Measurements from ENCODE around the gene THAP8. TPM values are rescaled to one million over a fixed set of nuclear protein-coding genes. Genes with fewer than 3 reads are reported as not detected.

Gene THAP8
- polyA plus RNA-seq, 1 donor (not counting 4 experiments of a cell fraction or from before 2014, with no cell fraction given): 1.8 TPM

- dilution Hi-C loops (cut with MboI; ENCODE audit: extremely low pct_ligation_motif_present, low sequenced_read_pairs): no loop called here
- Histone ChIP-seq H3K79me2 (ENCODE audit: control insufficient read depth, insufficient read depth, low read length) (no peaks in the 10 kb centered on the region), H3K9ac (ENCODE audit: control insufficient read depth, extremely low read depth, insufficient read depth, low read length) (no peak overlapping the region), H3K36me3 (ENCODE audit: control insufficient read depth in 2 of 2, extremely low read depth in 1 of 2, insufficient read depth in 2 of 2, low read length in 2 of 2) (peaks cover 3 to 4% of the 10 kb centered on the region in 2 experiments), H4K20me1 (ENCODE audit: control insufficient read depth, extremely low read depth, insufficient read depth, low read length) (no peaks in the 10 kb centered on the region), H2AFZ (ENCODE audit: control insufficient read depth, low read length) (no peak overlapping the region), H3K27ac (ENCODE audit: control insufficient read depth, insufficient read depth, low read length) (no peak overlapping the region), H3K9me3 (ENCODE audit: control insufficient read depth, low read depth, low read length) (no peaks in the 10 kb centered on the region), H3K4me3 (ENCODE audit: control insufficient read depth in 2 of 3, extremely low read depth in 1 of 3, insufficient read depth in 2 of 3, low read depth in 1 of 3, low read length in 3 of 3) (no peak overlapping the region), H3K4me2 (ENCODE audit: control insufficient read depth, extremely low read depth, insufficient read depth, low read depth, low read length) (no peak overlapping the region), H3K4me1 (ENCODE audit: control insufficient read depth, extremely low read depth, insufficient read depth, low read length) (no peaks in the 10 kb centered on the region), H3K9me1 (ENCODE audit: control insufficient read depth, extremely low read depth, insufficient read depth, low read length) (no peaks in the 10 kb centered on the region), H3K27me3 (ENCODE audit: control insufficient read depth, extremely low read depth, insufficient read depth, low read length) (no peaks in the 10 kb centered on the region)
- DNase-seq (ENCODE audit: low read depth, low spot score): no peak
- TF ChIP-seq CTCF (optimal IDR thresholded peaks at IDR 0.05 in 1 of 3, IDR thresholded peaks at IDR 0.05 in 1 of 3, conservative IDR thresholded peaks at IDR 0.05 in 1 of 3; ENCODE audit: extremely low read depth in 1 of 3, insufficient read depth in 2 of 3, low read length in 3 of 3) (no peak), EZH2 (IDR thresholded peaks at IDR 0.05; ENCODE audit: low read length) (no peak)
- FAIRE-seq: no peak
Observed at GRCh38 chr19:36092566-36092965, 38.5 kb upstream of the THAP8 start.

- no peak overlapping the region for H3K27ac ChIP-seq (ENCODE audit: control insufficient read depth, insufficient read depth, low read length)
- no peak for FAIRE-seq
Observed at GRCh38 chr19:36090910-36091695, 37.0 kb upstream of the THAP8 start.

More at GRCh38 chr19:36090910-36091695, 37.0 kb upstream of the THAP8 start:
- DNase-seq (ENCODE audit: low read depth, low spot score): no peak
- Histone ChIP-seq H3K4me3 (ENCODE audit: control insufficient read depth in 2 of 3, extremely low read depth in 1 of 3, insufficient read depth in 2 of 3, low read depth in 1 of 3, low read length in 3 of 3) (no peak overlapping the region), H3K9me1 (ENCODE audit: control insufficient read depth, extremely low read depth, insufficient read depth, low read length) (no peaks in the 10 kb centered on the region), H3K36me3 (ENCODE audit: control insufficient read depth in 2 of 2, extremely low read depth in 1 of 2, insufficient read depth in 2 of 2, low read length in 2 of 2) (peaks cover 4 to 9% of the 10 kb centered on the region in 2 experiments), H3K4me1 (ENCODE audit: control insufficient read depth, extremely low read depth, insufficient read depth, low read length) (no peaks in the 10 kb centered on the region), H2AFZ (ENCODE audit: control insufficient read depth, low read length) (no peak overlapping the region), H3K79me2 (ENCODE audit: control insufficient read depth, insufficient read depth, low read length) (no peaks in the 10 kb centered on the region), H3K4me2 (ENCODE audit: control insufficient read depth, extremely low read depth, insufficient read depth, low read depth, low read length) (no peak overlapping the region), H3K27me3 (ENCODE audit: control insufficient read depth, extremely low read depth, insufficient read depth, low read length) (no peaks in the 10 kb centered on the region), H4K20me1 (ENCODE audit: control insufficient read depth, extremely low read depth, insufficient read depth, low read length) (no peaks in the 10 kb centered on the region), H3K9ac (ENCODE audit: control insufficient read depth, extremely low read depth, insufficient read depth, low read length) (no peak overlapping the region), H3K9me3 (ENCODE audit: control insufficient read depth, low read depth, low read length) (no peaks in the 10 kb centered on the region)
- dilution Hi-C loops (cut with MboI; ENCODE audit: extremely low pct_ligation_motif_present, low sequenced_read_pairs): no loop called here
- TF ChIP-seq CTCF (optimal IDR thresholded peaks at IDR 0.05 in 1 of 3, IDR thresholded peaks at IDR 0.05 in 1 of 3, conservative IDR thresholded peaks at IDR 0.05 in 1 of 3; ENCODE audit: extremely low read depth in 1 of 3, insufficient read depth in 2 of 3, low read length in 3 of 3) (no peak), EZH2 (IDR thresholded peaks at IDR 0.05; ENCODE audit: low read length) (no peak)

Data from keratinocyte (primary cell).